NOMO-1 treated with DMSO at 0.1 percent for 48 hours (cell line): ENCODE measurements around the gene SULT2B1.
"Not testable (repeated sequence)": the region's sequence is repeated elsewhere in the genome, so short reads cannot be mapped to it uniquely, and the experiment has no call there.

ENCODE experiments used
- DNase-seq: peaks from one replicate; lab custom pipeline; 2025; ENCODE audit not compliant: unreplicated experiment; lab: John Stamatoyannopoulos, UW

The SULT2B1 gene

GRCh38 chr19:48556825-48557224, 4.9 kb downstream of the SULT2B1 start:
- DNase-seq, result no peak

- no peak for DNase-seq
These were observed 6.2 kb downstream of the SULT2B1 start for GRCh38 chr19:48558018-48558684.

- no peak for DNase-seq
These were observed 8.1 kb downstream of the SULT2B1 start for GRCh38 chr19:48560095-48560530.

DNA sequence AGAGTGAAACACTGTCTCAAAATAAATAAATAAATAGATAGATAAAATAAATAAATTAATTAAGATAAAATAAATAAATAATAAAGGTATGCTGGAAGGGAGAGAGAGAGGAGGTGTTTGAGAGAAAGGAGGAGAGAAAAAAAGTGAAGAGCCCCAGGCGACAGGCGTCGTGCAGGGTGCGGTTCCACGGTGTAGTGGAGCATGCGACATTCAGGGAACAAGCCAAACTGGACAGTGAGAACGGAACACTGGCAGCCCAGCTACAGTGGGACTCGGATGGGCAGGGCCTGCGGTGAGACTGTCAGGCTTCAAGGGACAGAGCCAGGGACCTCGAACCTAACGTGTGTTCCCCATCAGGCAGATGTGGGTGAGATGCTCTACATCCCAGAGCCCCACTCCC, 9.4 kb downstream of the SULT2B1 start:
- no peak for DNase-seq

GRCh38 chr19:48565090-48565489, 13.1 kb downstream of the SULT2B1 start:
- no peak for DNase-seq

- DNase-seq, result no peak
These were observed 16.4 kb downstream of the SULT2B1 start for GRCh38 chr19:48568345-48568886.

- DNase-seq, result no peak
These were observed 17.8 kb downstream of the SULT2B1 start for GRCh38 chr19:48569814-48570213.

DNA sequence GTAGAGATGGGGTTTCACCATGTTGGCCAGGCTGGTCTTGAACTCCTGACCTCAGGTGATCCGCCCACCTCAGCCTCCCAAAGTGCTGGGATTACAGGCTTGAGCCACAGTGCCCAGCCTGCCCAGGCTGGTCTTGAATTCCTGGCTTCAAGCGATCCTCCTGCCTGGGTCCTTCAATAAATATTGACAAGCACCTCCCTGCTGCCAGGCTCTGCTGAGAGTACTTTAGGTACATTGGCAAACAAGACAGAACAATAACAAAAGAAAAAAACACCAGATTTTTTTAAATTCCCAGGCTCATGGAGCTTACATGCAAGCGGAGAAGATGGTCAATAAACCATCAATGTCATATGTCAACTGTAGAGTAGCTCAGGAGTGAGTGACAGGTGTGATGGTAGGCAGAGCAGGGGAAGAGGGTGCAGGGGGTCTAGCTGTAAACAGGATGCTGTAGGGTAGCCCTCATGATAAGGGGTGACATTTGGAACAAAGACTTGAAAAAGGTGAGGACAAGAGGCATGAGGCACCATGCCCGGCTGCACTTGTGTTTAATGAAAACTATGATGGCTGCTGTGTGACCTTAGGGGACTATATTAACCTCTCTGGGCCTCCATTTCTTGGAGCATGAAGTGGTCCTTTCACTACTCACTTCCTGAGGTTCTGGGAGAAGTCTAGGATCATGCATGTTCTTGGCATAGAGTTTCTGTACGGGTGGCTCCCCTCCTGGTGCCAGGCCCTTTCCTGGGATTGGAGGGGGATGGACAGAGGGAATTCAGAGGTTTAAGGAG, 19.6 kb downstream of the SULT2B1 start:
- DNase-seq, result no peak

DNA sequence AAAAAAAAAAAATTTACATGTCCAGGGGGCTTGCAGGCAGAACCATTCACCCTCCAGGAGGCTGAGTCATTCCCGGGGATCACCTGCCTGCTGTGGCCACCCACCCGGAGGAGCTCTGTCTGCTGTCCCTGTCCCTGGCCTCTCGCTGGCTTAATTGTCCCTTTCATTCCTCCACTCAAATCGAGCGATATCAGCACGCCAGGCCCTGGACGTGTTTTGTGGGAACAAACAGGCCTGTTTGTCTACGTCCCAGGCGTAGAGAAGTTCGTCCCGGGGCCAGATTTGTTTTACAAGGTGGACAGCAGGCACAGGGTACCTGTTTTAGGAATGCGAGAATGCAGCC, 21.2 kb downstream of the SULT2B1 start:
- DNase-seq, result no peak

- DNase-seq, result no peak
These were observed 24.1 kb downstream of the SULT2B1 start for GRCh38 chr19:48575931-48576622.

DNA sequence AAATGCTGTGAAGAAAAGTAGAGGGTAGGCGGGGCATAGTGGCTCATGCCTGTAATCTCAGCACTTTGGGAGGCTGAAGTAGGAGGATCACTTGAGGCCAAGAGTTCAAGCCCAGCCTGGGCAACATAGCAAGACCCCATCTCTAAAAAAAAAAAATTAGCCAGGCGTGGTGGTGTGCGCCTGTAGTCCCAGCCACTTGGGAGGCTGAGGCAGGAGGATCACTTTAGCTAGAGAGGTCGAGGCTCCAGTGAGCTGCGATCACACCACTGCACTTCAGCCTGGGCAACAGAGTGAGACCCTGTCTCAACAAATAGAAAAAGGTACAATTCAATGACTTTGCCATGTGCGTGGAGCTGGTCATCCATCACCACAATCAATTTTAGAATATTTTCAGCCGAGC, 25.9 kb downstream of the SULT2B1 start:
- DNase-seq, result not testable (repeated sequence)

- no peak for DNase-seq
These were observed 26.9 kb downstream of the SULT2B1 start for GRCh38 chr19:48578891-48579290.

DNA sequence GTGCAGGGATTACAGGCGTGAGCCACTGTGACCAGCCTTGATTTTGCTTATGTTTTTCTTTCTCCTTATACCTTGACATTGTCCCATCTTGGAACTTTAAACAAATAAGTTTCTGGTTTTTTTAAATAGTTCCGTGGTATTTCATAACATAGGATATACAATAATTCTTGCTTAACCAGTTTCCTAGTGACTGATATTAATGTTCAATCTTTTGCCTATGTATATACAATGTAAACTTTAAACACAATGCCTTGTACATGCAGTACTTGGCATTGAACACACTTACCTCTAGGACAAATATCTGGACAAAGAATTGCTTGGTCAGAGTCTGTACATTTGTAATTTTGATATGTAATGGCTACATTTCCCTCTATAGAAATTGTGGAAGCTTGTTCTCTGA, 30.2 kb downstream of the SULT2B1 start:
- no peak for DNase-seq

GRCh38 chr19:48587387-48587786, 35.4 kb downstream of the SULT2B1 start:
- no peak for DNase-seq

DNA sequence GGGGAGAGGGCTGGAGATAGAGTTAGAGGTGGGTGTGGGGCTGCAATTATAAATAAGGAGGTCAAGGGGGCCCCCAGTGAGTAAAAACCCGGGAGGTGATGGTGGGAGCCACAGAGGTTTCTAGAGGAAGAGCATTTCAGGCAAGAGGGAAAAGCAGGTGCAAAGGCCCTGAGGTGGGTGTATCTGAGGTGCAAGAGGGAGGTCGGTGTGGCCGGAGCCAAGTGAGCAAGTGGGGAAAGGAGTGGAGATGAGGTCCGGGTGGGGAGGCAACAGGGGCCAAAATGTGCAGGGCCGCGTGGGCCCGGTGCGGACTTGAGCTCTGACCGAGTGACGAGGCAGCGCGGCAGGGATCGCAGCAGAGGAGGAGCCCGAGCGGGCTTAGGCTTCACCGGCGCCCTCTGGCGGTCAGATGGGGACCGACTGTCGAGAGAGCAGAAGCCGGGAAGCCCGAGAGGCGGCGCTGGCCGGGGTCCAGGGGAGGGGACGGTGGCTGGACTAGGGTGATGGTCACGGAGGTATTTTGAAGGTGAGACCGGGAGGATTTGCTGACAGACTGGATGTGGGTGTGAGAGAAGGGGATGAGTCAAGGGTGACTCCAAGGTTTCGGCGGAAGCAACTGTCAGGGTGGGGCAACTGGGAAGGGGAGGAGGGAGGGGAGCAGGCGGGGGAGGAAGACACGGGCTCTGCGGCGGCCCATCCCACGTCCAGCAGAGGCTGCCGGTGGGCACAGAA, 36.9 kb downstream of the SULT2B1 start:
- peak; percentile 79 for DNase-seq

- no peak for DNase-seq
These were observed 39.0 kb downstream of the SULT2B1 start for GRCh38 chr19:48591021-48591420.

GRCh38 chr19:48595171-48595570, 43.2 kb downstream of the SULT2B1 start:
- no peak for DNase-seq

DNA sequence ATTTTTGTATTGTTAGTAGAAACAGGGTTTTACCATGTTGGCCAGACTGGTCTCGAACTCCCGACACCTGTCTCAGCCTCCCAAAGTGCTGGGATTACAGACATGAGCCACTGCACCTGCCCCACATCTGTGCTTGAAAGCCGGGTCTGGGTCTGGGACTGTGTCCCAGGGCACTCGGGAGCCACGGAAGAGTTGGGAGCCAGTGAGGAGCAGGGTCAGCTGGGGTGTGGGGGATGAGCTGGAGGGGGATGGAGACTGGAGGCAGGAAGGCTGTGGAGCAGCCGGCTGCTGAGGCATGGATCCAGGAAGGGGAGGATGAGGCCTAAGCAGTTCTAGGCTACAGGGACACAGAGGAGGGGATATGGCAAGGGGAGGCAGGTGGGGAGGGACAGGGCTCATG, 43.9 kb downstream of the SULT2B1 start:
- DNase-seq, result no peak

- DNase-seq, result no peak
These were observed 44.3 kb downstream of the SULT2B1 start for GRCh38 chr19:48596237-48596636.

DNA sequence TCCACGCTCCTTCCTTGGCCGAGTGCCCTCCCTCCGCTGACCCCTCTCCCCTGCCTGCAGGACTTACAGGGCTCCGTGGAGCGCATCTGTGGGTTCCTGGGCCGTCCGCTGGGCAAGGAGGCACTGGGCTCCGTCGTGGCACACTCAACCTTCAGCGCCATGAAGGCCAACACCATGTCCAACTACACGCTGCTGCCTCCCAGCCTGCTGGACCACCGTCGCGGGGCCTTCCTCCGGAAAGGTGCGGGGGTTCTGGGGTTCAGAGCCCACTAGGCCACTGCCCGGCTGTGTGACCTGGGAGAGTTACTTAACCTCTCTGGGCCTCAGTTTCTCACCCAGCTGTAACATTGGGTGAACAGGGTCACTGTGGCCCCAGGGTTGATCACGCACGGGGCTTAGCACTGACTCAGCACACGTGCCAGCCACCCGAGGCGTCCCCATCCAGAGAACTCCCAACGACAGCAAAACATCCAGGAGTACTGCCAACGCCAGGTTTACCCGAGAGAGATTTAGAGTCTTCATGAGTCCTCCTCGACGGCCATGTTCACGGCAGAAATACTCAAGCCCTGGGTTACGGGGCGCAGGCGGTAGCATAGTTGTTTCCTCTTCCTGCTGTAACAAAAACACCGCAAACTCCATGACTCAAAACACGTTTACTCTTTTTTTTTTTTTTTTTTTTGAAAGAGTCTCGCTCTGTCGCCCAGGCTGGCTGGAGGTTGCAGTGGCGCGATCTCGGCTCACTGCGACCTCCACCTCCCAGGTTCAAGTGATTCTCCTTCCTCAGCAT, 44.9 kb downstream of the SULT2B1 start:
- peak; percentile 50 for DNase-seq
